Effector memory CD8-positive, alpha-beta T cell (primary cell): ENCODE measurements around the gene IRF9.

Experiments used
- ATAC-seq: fragments of 150-1000 bp; cut with Tn5 transposase; replicated peaks from 2 replicates; pipeline ENCODE4 v1.10.0; 2021; ENCODE audit warnings: mild to moderate bottlenecking, moderate library complexity
- DNase-seq, 3 experiments: peaks; one replicate each; pipeline ENCODE4 v3.0.0; 2021
- H3K27ac Mint-ChIP-seq, 2 donors: one replicate each; pipeline ENCODE4 v1.8.0; 2022; ENCODE audit warnings: mild to moderate bottlenecking in 2 of 2, mixed read lengths in 2 of 2, moderate library complexity in 2 of 2
- H3K27me3 Mint-ChIP-seq, 2 donors: one replicate each; pipeline ENCODE4 v1.8.0; 2022; ENCODE audit warnings: mixed read lengths in 2 of 2
- H3K36me3 Mint-ChIP-seq: one replicate; pipeline ENCODE4 v1.8.0; 2022; ENCODE audit warnings: mild to moderate bottlenecking, moderate library complexity, mixed read lengths; ENCODE audit not compliant: insufficient read depth
- H3K4me1 Mint-ChIP-seq, 2 donors: one replicate each; pipeline ENCODE4 v1.8.0; 2022; ENCODE audit warnings: low read depth in 2 of 2, mixed read lengths in 2 of 2
- H3K4me3 Mint-ChIP-seq, 2 donors: one replicate each; pipeline ENCODE4 v1.8.0; 2022; ENCODE audit warnings: mild to moderate bottlenecking in 2 of 2, mixed read lengths in 2 of 2, moderate library complexity in 2 of 2
- H3K9me3 Mint-ChIP-seq, 2 donors: one replicate each; pipeline ENCODE4 v1.8.0; 2022; ENCODE audit warnings: mixed read lengths in 2 of 2

IRF9 gene

DNA sequence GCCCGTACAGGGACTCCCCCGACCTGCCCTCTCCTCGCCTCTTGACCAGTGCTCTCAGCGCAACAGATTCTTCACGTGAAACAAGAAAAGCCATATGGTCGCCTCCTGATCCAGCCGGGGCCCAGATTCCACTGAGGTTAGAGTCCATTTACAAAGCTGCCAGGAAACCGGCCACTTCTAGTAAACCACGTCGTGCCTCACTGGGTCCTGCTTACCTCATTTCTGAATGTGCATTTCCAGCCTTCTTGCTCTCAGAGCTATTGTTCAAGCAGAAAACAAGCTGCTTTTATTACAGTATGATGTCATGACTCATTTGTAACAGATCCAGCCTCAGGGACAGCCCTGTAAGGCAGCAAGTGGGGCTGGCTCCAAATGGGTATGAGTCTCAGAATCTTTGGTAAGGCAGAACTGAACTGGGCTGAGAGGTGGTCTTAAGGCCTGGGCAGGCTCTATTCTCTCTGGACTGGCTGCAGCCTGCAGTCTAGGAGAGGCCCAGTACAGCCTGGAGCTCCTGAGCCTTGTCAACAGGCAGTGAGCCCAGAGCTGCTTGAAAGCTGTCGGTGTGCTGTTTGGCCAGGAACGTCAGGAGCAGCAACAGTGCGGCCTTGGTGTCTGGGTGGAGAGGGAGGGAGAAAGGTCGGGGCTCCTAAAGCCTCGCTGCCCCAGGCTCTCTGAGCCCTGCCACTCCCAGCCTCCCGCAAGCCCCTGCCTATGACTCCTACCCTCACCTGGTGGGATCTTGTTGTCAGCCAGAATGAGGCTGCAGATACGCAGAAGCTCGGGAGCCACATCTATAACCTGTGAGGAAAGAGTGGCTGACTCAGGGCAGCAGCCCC, 19.1 kb downstream of the IRF9 start:
- Mint-ChIP-seq H3K4me3 (no peak overlapping the region), H3K9me3 (no peaks in the 10 kb centered on the region), H3K36me3 (peaks cover 81% of the 10 kb centered on the region), H3K27ac (peak overlapping the region; percentile 2 to 90), H3K27me3 (no peaks in the 10 kb centered on the region), H3K4me1 (peaks cover 6 to 10% of the 10 kb centered on the region in 2 donors)
- DNase-seq (no peak), ATAC-seq (no peak)

DNA sequence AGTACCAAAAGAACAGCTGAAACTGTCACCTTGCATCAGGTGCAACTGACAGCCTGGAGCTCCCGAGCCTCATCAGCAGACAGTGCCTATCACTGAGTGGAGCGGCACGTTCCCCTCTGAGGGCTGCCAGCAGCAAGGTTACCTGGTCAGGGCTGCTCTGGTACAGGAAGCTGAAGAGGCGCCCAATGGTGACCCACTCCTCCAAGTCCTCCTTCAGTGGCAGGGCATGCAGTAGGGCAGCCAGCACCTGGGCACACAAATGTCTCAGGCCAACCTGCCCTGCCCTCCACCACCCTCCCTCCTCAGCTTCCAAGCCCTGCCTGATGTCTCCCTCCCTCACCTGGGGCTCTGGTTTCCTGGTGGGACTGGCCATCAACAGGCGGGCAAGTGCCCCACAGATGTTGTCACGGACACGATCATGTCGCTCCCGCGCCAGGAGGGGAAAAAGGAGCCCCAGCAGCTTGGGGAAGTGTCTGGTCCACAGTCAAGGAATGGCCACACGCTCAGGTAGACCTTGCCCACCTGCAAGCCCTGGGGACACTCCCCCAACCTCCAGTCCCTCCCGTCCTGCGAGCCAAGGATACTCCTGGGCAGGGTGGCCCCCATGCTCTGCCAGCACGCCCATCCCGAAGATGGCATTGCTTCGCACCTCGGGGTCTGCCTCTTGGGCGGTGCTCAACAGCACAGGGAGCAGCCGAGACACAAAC, 20.5 kb downstream of the IRF9 start:
- ATAC-seq (no peak), DNase-seq (no peak)
- no peaks in the 10 kb centered on the region for H3K9me3 Mint-ChIP-seq
- no peaks in the 10 kb centered on the region for H3K27me3 Mint-ChIP-seq
- H3K36me3 Mint-ChIP-seq: peaks cover 77% of the 10 kb centered on the region
- no peak overlapping the region for H3K4me3 Mint-ChIP-seq
- peak overlapping the region; percentile 71 to 82 for H3K27ac Mint-ChIP-seq
- peaks cover 4 to 7% of the 10 kb centered on the region in 2 donors for H3K4me1 Mint-ChIP-seq

DNA sequence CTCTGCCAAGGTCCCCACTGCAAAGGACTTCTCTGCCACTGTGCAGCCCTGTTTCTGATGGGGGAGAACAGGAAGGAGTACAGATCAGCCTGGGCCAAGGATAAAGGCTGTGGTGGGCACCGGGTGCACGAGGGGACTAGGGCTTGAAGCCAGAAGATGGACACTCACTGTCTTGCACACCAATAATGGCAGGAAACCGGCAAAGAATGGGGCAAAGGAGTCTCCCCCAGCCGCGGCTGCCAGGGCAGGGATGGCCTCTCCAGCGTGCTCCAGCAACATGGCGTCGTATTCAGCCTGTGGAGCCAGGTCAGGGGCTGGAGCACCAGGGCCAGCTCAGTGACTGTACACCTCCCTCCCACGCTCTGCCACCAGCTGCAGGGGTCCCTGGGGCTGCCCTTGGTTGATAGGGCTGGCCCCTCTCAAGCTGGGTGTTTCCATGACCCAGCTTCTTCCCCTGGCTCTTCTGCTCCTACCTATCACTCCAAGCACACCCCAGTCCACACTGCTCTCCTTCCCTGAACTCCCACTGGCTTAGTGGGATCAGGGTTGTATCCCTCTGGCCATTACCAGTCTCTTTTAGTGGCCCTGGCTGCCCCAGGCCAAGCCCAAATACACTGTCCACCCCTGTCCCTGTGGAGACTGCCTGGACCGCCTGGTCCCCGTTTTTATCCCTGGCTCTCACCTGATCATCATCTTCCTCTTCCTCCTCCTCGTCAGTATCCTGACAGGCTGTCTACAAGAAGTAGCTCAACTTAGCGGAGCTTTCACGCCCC, 21.2 kb downstream of the IRF9 start:
- H3K27ac Mint-ChIP-seq: peak overlapping the region; percentile 71 to 82
- DNase-seq: no peak
- peaks cover 4 to 8% of the 10 kb centered on the region in 2 donors for H3K4me1 Mint-ChIP-seq
- H3K27me3 Mint-ChIP-seq: no peaks in the 10 kb centered on the region
- no peak overlapping the region for H3K4me3 Mint-ChIP-seq
- H3K36me3 Mint-ChIP-seq: peaks cover 79% of the 10 kb centered on the region
- ATAC-seq: no peak
- H3K9me3 Mint-ChIP-seq: no peaks in the 10 kb centered on the region

DNA sequence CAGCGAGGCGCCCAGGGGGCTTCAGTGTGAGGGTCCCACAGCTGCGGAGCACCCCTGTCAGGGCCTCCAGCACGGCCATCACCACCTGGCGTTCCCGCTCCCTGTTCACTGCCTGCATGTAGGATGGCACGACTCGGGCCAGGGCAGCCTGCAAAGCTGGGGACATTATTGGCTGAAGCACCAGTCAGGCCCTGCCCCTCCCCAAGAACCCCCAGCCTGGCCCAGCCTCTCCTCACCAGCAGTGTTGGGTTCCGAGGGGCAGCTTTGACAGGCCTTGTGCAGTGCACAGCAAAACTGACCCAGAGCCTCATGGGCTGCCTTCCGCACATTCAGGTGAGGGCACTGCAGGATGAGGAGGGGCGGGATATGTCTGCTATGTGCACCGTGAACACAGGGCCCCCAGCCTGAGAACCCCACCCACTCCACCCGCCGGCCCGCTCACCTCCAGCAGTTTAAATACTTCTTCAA, 22.0 kb downstream of the IRF9 start:
- Mint-ChIP-seq H3K27ac (peak overlapping the region; percentile 45 to 82), H3K27me3 (no peaks in the 10 kb centered on the region), H3K9me3 (no peaks in the 10 kb centered on the region), H3K36me3 (peaks cover 81% of the 10 kb centered on the region), H3K4me3 (no peak overlapping the region), H3K4me1 (peaks cover 10 to 15% of the 10 kb centered on the region in 2 donors)
- ATAC-seq (no peak), DNase-seq (no peak)

DNA sequence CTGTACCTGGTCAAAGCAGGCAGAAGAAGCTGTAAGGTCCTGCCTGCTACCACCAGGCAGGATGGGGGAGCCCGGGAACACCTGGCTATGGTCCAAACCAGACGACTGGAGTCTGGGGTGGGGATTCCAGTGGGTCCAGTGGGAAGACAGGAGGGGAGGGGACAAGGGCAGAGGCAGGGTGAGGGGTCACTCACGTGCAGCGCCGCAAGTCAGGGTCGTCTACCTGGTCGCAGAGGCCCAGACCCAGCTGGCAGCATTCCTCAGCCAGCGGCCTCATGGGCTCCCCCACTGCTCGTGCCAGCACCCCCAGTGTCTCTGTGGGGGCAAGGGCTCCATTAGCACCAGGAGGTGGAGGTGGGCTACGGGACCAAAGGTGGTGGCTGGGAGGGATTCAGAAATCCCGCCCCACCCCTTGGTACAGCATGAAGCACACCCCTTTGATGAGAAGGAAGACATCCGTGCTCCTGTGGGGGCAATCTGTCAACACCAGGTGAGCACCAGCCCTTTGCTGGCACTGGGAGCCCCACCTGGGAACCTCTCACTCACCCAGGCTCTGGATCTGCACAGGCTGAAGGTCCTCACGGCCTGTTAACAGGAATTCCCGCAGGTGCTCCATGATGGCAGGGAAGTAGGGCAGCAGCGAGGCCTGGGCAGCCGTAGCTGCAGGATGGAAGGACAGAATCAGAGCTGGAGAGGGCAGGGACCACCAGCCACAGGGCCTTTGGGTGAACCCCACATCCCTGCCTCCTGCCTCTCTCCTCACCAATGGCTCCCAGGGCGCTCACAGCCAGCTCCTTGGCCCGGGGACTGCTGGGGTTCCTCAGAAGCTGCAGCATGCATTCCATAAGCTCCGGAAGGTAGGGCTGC, 23.3 kb downstream of the IRF9 start:
- Mint-ChIP-seq H3K4me1 (peaks cover 18 to 20% of the 10 kb centered on the region in 2 donors), H3K36me3 (peaks cover 80% of the 10 kb centered on the region), H3K4me3 (no peak overlapping the region), H3K9me3 (no peaks in the 10 kb centered on the region), H3K27me3 (no peaks in the 10 kb centered on the region), H3K27ac (peak overlapping the region in 1 of 2 donors; percentile 79)
- DNase-seq: no peak
- ATAC-seq: no peak

DNA sequence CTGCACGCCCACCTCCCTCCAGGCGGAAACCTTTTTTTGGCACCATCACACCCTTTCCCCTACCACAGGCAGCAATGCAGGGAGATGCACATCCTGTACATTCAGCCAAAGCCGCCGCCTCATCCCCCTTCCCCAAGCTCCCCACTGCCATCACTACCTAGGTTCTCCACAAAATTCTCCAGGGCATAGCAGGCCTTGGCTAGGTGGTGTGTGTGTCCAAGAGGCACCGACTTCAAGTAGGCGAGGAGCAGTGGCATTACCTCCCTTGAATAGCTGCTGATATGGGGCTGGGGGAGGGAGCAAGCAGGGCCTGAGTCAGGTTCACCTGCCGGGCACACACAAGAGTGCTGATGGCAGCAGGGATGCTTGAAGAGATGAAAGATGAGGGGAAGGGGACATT, 24.0 kb downstream of the IRF9 start:
- Mint-ChIP-seq H3K4me1 (peaks cover 19 to 21% of the 10 kb centered on the region in 2 donors), H3K27me3 (no peaks in the 10 kb centered on the region), H3K27ac (peak overlapping the region in 1 of 2 donors; percentile 79), H3K36me3 (peaks cover 76% of the 10 kb centered on the region), H3K4me3 (no peak overlapping the region), H3K9me3 (no peaks in the 10 kb centered on the region)
- ATAC-seq: no peak
- no peak for DNase-seq

DNA sequence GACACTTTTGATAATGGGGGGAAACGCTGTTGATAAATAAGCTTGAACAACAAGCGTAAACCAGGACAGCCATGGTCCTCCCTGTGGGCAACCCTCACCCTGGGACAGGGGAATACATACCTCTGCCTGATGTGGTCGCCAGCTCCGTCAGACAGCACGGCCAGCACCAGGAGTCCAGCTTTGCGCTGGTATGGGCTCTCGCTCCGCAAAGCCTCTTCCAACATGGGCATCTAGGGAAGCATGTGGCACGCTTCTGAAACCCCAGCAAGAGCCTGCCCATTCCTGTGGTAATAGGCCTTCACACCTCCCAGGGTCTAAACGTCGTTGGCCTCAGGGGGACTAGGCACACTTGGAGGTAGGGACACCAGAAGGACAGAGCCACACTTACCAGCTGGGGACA, 24.7 kb downstream of the IRF9 start:
- H3K9me3 Mint-ChIP-seq: no peaks in the 10 kb centered on the region
- H3K27ac Mint-ChIP-seq: peak overlapping the region in 1 of 2 donors; percentile 26
- no peak overlapping the region for H3K4me3 Mint-ChIP-seq
- ATAC-seq (no peak), DNase-seq (no peak)
- no peaks in the 10 kb centered on the region for H3K27me3 Mint-ChIP-seq
- H3K36me3 Mint-ChIP-seq: peaks cover 72% of the 10 kb centered on the region
- peaks cover 18 to 21% of the 10 kb centered on the region in 2 donors for H3K4me1 Mint-ChIP-seq

DNA sequence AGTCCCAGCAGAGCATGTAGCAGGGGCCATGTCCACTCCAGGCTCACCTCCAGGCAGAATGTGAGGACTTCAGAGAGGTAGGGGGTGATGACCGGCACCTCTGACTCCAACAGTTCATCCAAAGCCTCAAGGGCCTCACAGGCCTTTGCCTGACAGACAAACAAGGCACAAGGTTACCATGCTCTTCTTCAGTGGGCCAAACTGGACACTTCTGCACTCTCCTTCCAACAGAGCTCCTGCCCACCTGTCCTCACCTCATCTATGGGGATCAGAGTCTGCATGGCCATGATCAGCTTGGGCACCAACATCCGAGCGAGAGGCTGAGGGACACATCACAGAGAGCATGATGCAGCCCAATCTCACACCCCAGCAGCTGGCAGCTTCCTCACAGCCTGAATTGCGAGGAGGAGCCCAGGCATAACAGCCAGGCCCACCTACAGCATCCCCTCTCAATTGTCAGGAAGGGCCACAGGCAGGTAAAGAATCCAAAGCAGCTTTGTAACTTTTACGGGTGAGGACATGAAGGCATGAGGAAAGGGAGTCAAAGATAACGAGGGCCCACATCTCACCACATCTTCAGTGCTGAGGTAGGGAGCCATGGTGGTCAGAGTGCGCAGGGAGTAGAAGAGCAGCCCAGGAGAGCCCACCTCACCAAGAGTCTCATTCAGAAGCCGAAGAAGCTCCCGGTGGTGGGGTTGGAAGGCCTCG, 25.9 kb downstream of the IRF9 start:
- Mint-ChIP-seq H3K36me3 (peaks cover 72% of the 10 kb centered on the region), H3K4me3 (peak overlapping the region; percentile 83 to 88), H3K9me3 (no peaks in the 10 kb centered on the region), H3K27ac (peak overlapping the region; percentile 51 to 89), H3K27me3 (no peaks in the 10 kb centered on the region), H3K4me1 (peaks cover 14 to 18% of the 10 kb centered on the region in 2 donors)
- ATAC-seq (no peak), DNase-seq (no peak)

DNA sequence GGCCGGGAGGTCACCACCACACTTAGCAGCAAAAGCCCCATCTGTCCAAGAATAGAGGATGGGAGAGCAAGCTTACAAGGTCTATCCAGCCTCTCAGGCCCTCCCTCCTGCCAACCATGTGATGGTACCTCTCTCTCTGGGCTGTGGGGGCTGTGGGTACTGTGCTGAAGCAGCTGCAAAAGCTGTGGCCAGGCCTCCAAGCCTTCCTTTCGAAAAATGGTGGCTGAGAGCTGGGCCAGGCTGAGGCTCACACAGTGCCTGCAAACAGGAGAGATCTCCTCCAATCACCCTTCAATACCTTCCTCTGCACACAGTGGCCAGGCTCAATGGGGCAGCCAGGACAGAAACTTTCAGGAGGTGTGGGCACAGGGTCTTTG, 26.5 kb downstream of the IRF9 start:
- no peak for ATAC-seq
- Mint-ChIP-seq H3K27me3 (no peaks in the 10 kb centered on the region), H3K36me3 (peaks cover 70% of the 10 kb centered on the region), H3K27ac (peak overlapping the region; percentile 89 to 91), H3K4me3 (peak overlapping the region; percentile 83 to 88), H3K4me1 (peaks cover 20% of the 10 kb centered on the region in 2 donors), H3K9me3 (no peaks in the 10 kb centered on the region)
- no peak for DNase-seq

DNA sequence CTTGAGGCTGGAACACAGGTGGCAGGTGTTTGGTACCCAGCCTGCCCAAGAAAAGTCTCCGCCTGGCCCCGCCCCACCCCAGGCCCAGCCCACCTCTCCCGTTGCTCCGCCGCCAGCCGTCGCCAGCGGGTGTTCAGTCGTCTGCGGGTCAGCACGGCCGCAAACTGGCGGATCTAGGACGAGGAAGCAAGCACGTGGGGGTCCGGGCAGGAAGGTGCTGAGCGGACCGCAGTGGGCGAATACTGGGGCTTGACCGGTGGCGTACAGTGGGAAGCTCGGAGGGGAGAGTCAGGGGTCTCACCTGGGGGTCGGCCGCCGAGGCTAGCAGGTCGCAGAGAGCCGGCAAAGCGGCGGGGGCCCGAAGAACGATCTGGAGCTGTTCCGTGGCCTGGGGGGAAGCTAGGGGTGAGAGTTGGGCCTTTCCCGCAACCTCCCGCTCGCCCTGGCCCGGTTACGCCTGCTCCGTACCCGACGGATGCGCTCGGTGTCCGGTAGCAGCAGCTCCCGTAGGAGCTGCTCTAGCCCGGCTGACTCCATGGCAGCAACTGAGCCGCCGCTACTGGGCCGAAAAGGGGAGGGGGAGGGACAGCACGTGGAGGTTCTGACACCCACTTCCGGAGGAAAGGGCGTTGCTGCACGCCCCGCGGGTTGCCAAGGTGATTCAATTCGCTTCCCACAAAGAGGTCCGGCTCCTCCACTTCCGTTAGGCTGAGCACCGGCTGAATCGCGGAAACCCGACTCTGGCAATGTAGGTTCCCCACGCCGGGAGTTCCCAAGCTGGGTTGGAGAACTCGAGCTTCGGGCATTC, 27.4 kb downstream of the IRF9 start, which contains the start of gene IPO4:
Gene IPO4, minus strand, starts transcription at position 566 of the 808 bp plus-strand sequence. Its CDS starts 29 bp downstream, at position 537.
- H3K27ac Mint-ChIP-seq: peak within 1 kb of the TSS; percentile 85 to 91
- ATAC-seq: peak; percentile 92
- no peaks in the 10 kb centered on the region for H3K9me3 Mint-ChIP-seq
- peaks cover 65% of the 10 kb centered on the region for H3K36me3 Mint-ChIP-seq
- H3K4me1 Mint-ChIP-seq: peaks cover 20 to 21% of the 10 kb centered on the region in 2 donors
- H3K27me3 Mint-ChIP-seq: no peaks in the 10 kb centered on the region
- peak; percentile 90 to 93 (median 92) for DNase-seq
- peak within 1 kb of the TSS; percentile 83 to 88 for H3K4me3 Mint-ChIP-seq

DNA sequence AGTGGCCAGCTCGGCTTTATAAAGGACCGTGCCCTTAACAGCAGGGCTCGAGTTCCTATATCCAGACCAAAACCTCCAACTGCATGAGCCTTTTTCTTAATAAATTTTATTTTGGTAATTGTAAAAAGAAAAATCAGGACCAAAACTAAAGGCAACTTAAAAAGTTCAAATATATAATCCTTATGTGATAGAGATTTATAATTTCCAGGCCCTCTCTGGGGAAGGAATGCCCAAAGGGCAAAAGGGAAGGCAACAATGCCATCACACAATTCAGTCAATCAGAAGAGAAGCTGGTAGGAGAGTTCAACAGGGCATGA, 28.0 kb downstream of the IRF9 start:
- Mint-ChIP-seq H3K4me3 (peak overlapping the region; percentile 83 to 88), H3K4me1 (peaks cover 21% of the 10 kb centered on the region in 2 donors), H3K27ac (peak overlapping the region; percentile 85 to 91), H3K9me3 (no peaks in the 10 kb centered on the region), H3K36me3 (peaks cover 60% of the 10 kb centered on the region), H3K27me3 (no peaks in the 10 kb centered on the region)
- no peak for DNase-seq
- ATAC-seq: no peak
